ENCODE measurements around the gene AURKB. TPM values are rescaled to one million over a fixed set of nuclear protein-coding genes. Genes with fewer than 3 reads are reported as not detected.

The AURKB gene
- total and polyA plus RNA-seq, 2 of the 13 experiments (the other 11 are each of a cell fraction or from before 2014, with no cell fraction given), result 29.5 to 75.3 TPM

- TF ChIP-seq NCOR1 (IDR thresholded peaks at IDR 0.05; ENCODE audit: borderline replicate concordance, low read length) (no peak; the same call in 1 of the 2 replicates), HOXD1 (CRISPR knock-in tag; IDR thresholded peaks at IDR 0.05) (no peak), KLF16 (CRISPR knock-in tag; IDR thresholded peaks at IDR 0.05) (peak in 1 of 2 experiments; percentile 52; a peak in 1 of 4 replicates), ZFP36L1 (CRISPR knock-in tag; IDR thresholded peaks at IDR 0.05) (no peak), ZNF598 (CRISPR knock-in tag; IDR thresholded peaks at IDR 0.05; ENCODE audit: borderline replicate concordance) (no peak), ZNF775 (CRISPR knock-in tag; IDR thresholded peaks at IDR 0.05; ENCODE audit: borderline replicate concordance) (no peak), ZNF746 (CRISPR knock-in tag; IDR thresholded peaks at IDR 0.05) (no peak), CSRNP2 (CRISPR knock-in tag; conservative IDR thresholded peaks at IDR 0.05; ENCODE audit: low read depth) (no peak), ZNF747 (CRISPR knock-in tag; IDR thresholded peaks at IDR 0.05; ENCODE audit: borderline replicate concordance) (0 out of 2 replicates have a peak, but pooled peaks have one; percentile 22), ZNF850 (CRISPR knock-in tag; conservative IDR thresholded peaks at IDR 0.05) (no peak), TGIF2 (CRISPR knock-in tag; IDR thresholded peaks at IDR 0.05) (peak; percentile 25; the same call in 1 of the 2 replicates), TFAP4 (IDR thresholded peaks at IDR 0.05; ENCODE audit: borderline replicate concordance, low read depth) (peak; percentile 46; the same call in 1 of the 2 replicates), CERS6 (CRISPR knock-in tag; IDR thresholded peaks at IDR 0.05) (no peak), DNMT1 (CRISPR knock-in tag; IDR thresholded peaks at IDR 0.05) (no peak), MAFG (CRISPR knock-in tag; IDR thresholded peaks at IDR 0.05) (no peak), ZNF263 (CRISPR knock-in tag; IDR thresholded peaks at IDR 0.05) (no peak), PAF1 (CRISPR knock-in tag; IDR thresholded peaks at IDR 0.05) (no peak), JDP2 (CRISPR knock-in tag; IDR thresholded peaks at IDR 0.05; ENCODE audit: borderline replicate concordance) (no peak; the same call in 1 of the 2 replicates), ZNF44 (CRISPR knock-in tag; IDR thresholded peaks at IDR 0.05) (peak; percentile 60), ZNF274 (CRISPR knock-in tag; IDR thresholded peaks at IDR 0.05) (peak; percentile 15; the same call in 1 of the 2 replicates), SIX4 (CRISPR knock-in tag; IDR thresholded peaks at IDR 0.05) (no peak), MLLT10 (CRISPR knock-in tag; IDR thresholded peaks at IDR 0.05) (no peak), ZNF501 (CRISPR knock-in tag; IDR thresholded peaks at IDR 0.05) (no peak; the same call in none of the 2 replicates), ZFP36 (IDR thresholded peaks at IDR 0.05; ENCODE audit: borderline replicate concordance, low read depth, low read length, partially characterized antibody) (no peak), ZNF335 (CRISPR knock-in tag; IDR thresholded peaks at IDR 0.05) (peak; percentile 97), MED13 (CRISPR knock-in tag; IDR thresholded peaks at IDR 0.05) (no peak), MTF1 (CRISPR knock-in tag; IDR thresholded peaks at IDR 0.05) (no peak)
- TF ChIP-seq, protein P1, sequence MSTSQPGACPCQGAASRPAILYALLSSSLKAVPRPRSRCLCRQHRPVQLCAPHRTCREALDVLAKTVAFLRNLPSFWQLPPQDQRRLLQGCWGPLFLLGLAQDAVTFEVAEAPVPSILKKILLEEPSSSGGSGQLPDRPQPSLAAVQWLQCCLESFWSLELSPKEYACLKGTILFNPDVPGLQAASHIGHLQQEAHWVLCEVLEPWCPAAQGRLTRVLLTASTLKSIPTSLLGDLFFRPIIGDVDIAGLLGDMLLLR (CRISPR knock-in tag; IDR thresholded peaks at IDR 0.05), result peak; percentile 93; the same call in 1 of the 2 replicates
These were observed 38.6 kb upstream of the AURKB start, which contains the start of gene PFAS (continued) for GRCh38 chr17:8248751-8249607.

Measured in HepG2 (cell line).